Muscle of leg (tissue), 11 donors: ENCODE data around the gene TMEM63C. TPM values are rescaled to one million over a fixed set of nuclear protein-coding genes. Genes with fewer than 3 reads are reported as not detected.

ENCODE experiments used
- DNase-seq: peaks from one replicate; pipeline ENCODE4 v3.0.0; 2013
- H3K27ac ChIP-seq: one replicate; pipeline ENCODE4 v1.5.1; 2013; ENCODE audit warnings: mild to moderate bottlenecking, low read length, control low read depth
- H3K27me3 ChIP-seq: one replicate; pipeline ENCODE4 v1.6.1; 2013; ENCODE audit warnings: low read length; ENCODE audit not compliant: control insufficient read depth, insufficient read depth
- H3K36me3 ChIP-seq: one replicate; pipeline ENCODE4 v1.6.1; 2013; ENCODE audit warnings: low read length; ENCODE audit not compliant: control insufficient read depth, insufficient read depth
- H3K4me1 ChIP-seq: one replicate; pipeline ENCODE4 v1.6.1; 2013; ENCODE audit warnings: low read length; ENCODE audit not compliant: control insufficient read depth, insufficient read depth
- H3K4me3 ChIP-seq: one replicate; pipeline ENCODE4 v1.5.1; 2013; ENCODE audit warnings: low read length, control low read depth
- H3K9me3 ChIP-seq: replicated peaks from 2 replicates; pipeline ENCODE4 v1.6.1; 2013; ENCODE audit warnings: low read depth, low read length; ENCODE audit not compliant: control insufficient read depth
- WGBS: methylation state at CpG from one replicate; pipeline ENCODE4 v1.1.5; 2013; ENCODE audit warnings: missing lambda C conversion rate; ENCODE audit not compliant: insufficient coverage; 5-methylcytosine and 5-hydroxymethylcytosine counted together
- polyA plus RNA-seq, 8 donors: library from polyadenylated mRNA; unstranded; fragments of 120-200 nt; gene quantifications; one replicate each; pipeline versions ENCODE4 v1.2.1 to v1.2.3, GENCODE V29; 2013; ENCODE audit warnings: inconsistent platforms in 1 of 8, low replicate concordance in 1 of 8; ENCODE audit not compliant: insufficient read length in 8 of 8, insufficient read depth in 1 of 8
- total RNA-seq: library from RNA; stranded (reverse); fragments of 120-200 nt; gene quantifications from one replicate; pipeline ENCODE4 v1.2.4, GENCODE V29; 2013

Gene TMEM63C
- total and polyA plus RNA-seq, 9 donors, result 0.71 to 5.2 (median 2.3) TPM

GRCh38 chr14:77198561-77198960 lies 17.0 kb downstream of the TMEM63C start:
- Histone ChIP-seq H3K9me3 (no peaks in the 10 kb centered on the region), H3K27ac (no peak overlapping the region), H3K27me3 (peaks cover 4% of the 10 kb centered on the region), H3K4me1 (peaks cover under 1% of the 10 kb centered on the region), H3K4me3 (no peak overlapping the region), H3K36me3 (no peaks in the 10 kb centered on the region)
- DNase-seq, result peak; percentile 51
- WGBS, result 35% methylated on average over 5 of the region's 6 CpGs

GRCh38 chr14:77199590-77199989 lies 18.0 kb downstream of the TMEM63C start:
- peaks cover 4% of the 10 kb centered on the region for H3K27me3 ChIP-seq
- no peak overlapping the region for H3K27ac ChIP-seq
- DNase-seq, result no peak
- H3K36me3 ChIP-seq, result no peaks in the 10 kb centered on the region
- WGBS, result 73% methylated on average over 9 of the region's 12 CpGs
- H3K4me3 ChIP-seq, result no peak overlapping the region
- H3K9me3 ChIP-seq, result no peaks in the 10 kb centered on the region
- peaks cover 3% of the 10 kb centered on the region for H3K4me1 ChIP-seq

DNA sequence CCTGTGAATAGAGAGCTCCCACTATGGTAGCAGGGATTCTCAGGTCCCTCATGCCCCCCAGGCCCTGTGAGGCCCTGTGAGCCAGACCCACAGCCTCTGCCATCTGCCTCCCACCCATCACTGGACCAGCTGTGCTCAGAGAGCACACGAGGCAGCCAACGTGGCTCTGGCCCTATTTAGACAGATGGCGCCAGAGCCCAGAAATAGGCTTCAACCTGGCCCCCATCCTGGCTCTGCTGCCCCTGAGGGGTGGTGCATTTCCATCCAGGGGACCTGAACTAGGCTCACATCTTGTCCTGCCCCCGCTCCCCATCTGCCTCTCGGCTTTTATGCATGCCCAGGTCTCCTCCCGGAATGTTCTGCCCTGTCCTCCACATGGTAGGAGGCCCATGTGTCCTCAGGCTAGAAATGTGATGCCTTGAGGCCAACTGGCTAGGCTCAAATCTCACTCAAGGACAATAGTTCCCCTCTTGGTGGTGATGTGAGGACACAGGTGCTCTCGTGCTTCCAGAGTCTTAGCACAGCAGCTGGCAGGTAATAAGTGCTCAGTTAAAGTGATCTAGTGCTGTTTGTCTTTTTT lies 18.9 kb downstream of the TMEM63C start:
- Histone ChIP-seq H3K27ac (no peak overlapping the region), H3K36me3 (no peaks in the 10 kb centered on the region), H3K4me3 (no peak overlapping the region), H3K4me1 (peaks cover 3% of the 10 kb centered on the region), H3K27me3 (peaks cover 3% of the 10 kb centered on the region), H3K9me3 (no peaks in the 10 kb centered on the region)
- 39% methylated on average over 4 of the region's 7 CpGs for WGBS
- DNase-seq, result no peak

GRCh38 chr14:77201696-77202095 lies 20.1 kb downstream of the TMEM63C start:
- no peaks in the 10 kb centered on the region for H3K27me3 ChIP-seq
- 63% methylated on average over 3 of the region's 4 CpGs for WGBS

GRCh38 chr14:77203611-77204458 lies 22.2 kb downstream of the TMEM63C start:
- Histone ChIP-seq H3K36me3 (no peaks in the 10 kb centered on the region), H3K4me3 (no peak overlapping the region), H3K27me3 (no peaks in the 10 kb centered on the region), H3K27ac (no peak overlapping the region), H3K4me1 (peaks cover 3% of the 10 kb centered on the region), H3K9me3 (no peaks in the 10 kb centered on the region)
- WGBS, result 33% methylated on average over 2 of the region's 5 CpGs
- no peak for DNase-seq

More at GRCh38 chr14:77201696-77202095, 20.1 kb downstream of the TMEM63C start:
- no peaks in the 10 kb centered on the region for H3K36me3 ChIP-seq
- no peak for DNase-seq
- H3K27ac ChIP-seq, result no peak overlapping the region
- peaks cover 3% of the 10 kb centered on the region for H3K4me1 ChIP-seq
- H3K9me3 ChIP-seq, result no peaks in the 10 kb centered on the region
- no peak overlapping the region for H3K4me3 ChIP-seq

- Histone ChIP-seq H3K27ac (no peak overlapping the region), H3K27me3 (no peaks in the 10 kb centered on the region), H3K36me3 (no peaks in the 10 kb centered on the region), H3K9me3 (no peaks in the 10 kb centered on the region), H3K4me3 (no peak overlapping the region), H3K4me1 (peaks cover 3% of the 10 kb centered on the region)
- no peak for DNase-seq
- WGBS, result no CpG with 5 or more reads among the region's 6 CpGs
Observed at GRCh38 chr14:77204459-77204771, 22.8 kb downstream of the TMEM63C start.

DNA sequence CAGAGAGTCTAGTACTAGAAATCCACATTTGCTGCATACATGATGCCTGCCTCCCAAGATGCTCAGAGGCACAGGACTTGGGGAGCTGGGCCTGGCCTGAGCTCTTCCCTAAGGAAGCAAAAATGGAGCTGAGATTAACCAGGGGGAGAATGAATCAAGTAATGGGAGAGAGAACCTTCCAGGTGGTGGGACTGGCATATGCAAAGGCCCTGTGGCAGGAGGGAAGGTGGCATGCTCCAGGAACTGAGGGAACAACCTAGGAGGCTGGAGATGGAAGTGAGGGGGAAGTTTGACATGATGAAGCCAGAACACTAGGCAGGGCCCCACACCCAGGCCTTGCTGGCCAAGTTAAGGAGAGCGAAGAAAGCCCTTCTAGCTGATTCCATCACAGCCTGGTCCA lies 23.3 kb downstream of the TMEM63C start:
- H3K4me1 ChIP-seq, result peaks cover 3% of the 10 kb centered on the region
- WGBS, result 83% methylated on average over 1 of the region's 1 CpG
- H3K27me3 ChIP-seq, result no peaks in the 10 kb centered on the region
- H3K36me3 ChIP-seq, result no peaks in the 10 kb centered on the region
- H3K9me3 ChIP-seq, result no peaks in the 10 kb centered on the region
- no peak for DNase-seq
- H3K27ac ChIP-seq, result no peak overlapping the region
- no peak overlapping the region for H3K4me3 ChIP-seq

DNA sequence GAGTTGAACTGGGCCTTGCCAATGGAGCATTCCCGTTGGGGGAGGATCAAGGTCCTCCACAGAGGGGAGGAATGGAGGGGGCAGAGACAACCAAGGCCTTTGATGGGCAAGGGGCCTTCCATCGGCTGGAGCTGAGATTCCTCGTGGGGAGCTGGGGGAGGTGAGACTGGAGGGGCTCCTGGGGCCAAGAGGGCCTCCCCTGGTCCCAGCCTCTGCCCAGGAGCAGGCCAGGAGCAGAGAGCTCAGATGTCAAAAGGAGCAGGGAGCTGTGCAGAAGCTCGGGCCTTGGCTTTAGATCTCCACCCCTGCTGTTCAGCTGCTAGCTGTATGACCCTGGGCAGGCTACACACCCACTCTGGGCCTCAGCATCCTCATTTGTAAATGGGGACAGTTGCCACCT lies 24.0 kb downstream of the TMEM63C start:
- 53% methylated on average over 3 of the region's 4 CpGs for WGBS

GRCh38 chr14:77206261-77206824 lies 24.7 kb downstream of the TMEM63C start:
- H3K27ac ChIP-seq, result no peak overlapping the region
- DNase-seq, result no peak
- no peaks in the 10 kb centered on the region for H3K27me3 ChIP-seq
- H3K36me3 ChIP-seq, result no peaks in the 10 kb centered on the region
- H3K4me1 ChIP-seq, result peaks cover 3% of the 10 kb centered on the region
- no peaks in the 10 kb centered on the region for H3K9me3 ChIP-seq
- no peak overlapping the region for H3K4me3 ChIP-seq
- 48% methylated on average over 2 of the region's 2 CpGs for WGBS

More for the DNA sequence above, 24.0 kb downstream of the TMEM63C start:
- H3K9me3 ChIP-seq, result no peaks in the 10 kb centered on the region
- H3K27ac ChIP-seq, result no peak overlapping the region
- peaks cover 3% of the 10 kb centered on the region for H3K4me1 ChIP-seq
- DNase-seq, result no peak
- no peaks in the 10 kb centered on the region for H3K36me3 ChIP-seq
- no peaks in the 10 kb centered on the region for H3K27me3 ChIP-seq
- no peak overlapping the region for H3K4me3 ChIP-seq

DNA sequence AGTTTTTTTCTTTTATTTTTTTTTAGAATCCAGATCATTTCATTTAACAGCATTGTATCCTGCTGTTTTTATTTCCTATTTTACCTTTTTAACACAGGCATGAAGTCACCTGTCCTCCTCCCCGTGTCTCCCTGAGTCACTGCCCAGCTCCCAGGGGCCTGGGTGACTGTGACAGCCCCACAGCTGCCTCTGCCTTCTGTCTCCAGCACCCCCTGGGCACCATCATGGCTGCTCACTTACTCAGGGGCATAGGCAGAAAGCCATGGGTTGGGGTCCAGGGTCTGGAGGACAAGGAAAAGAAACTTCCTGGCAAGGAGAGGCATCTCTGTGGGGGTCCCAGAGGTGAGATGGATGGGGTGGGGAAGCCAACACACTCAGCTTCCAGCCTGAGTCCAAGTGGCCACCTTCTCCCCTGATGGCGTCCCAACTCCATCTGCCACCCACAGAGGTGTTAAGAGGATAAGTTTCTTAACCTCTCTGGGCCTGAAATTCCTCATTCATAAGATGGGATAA lies 25.3 kb downstream of the TMEM63C start:
- Histone ChIP-seq H3K27ac (no peak overlapping the region), H3K27me3 (no peaks in the 10 kb centered on the region), H3K9me3 (no peaks in the 10 kb centered on the region), H3K36me3 (no peaks in the 10 kb centered on the region), H3K4me1 (peaks cover 3% of the 10 kb centered on the region), H3K4me3 (no peak overlapping the region)
- no peak for DNase-seq
- WGBS, result 20% methylated on average over 1 of the region's 2 CpGs
